Bronchial epithelial cell (primary cell): ENCODE measurements around the gene ACIN1. TPM values are rescaled to one million over a fixed set of nuclear protein-coding genes. Genes with fewer than 3 reads are reported as not detected.

Experiments
- DNase-seq: peaks from one replicate; pipeline ENCODE4 v3.0.0-alpha.2; 2010; ENCODE audit warnings: low read depth
- FAIRE-seq: peaks from 2 replicates; lab custom pipeline; 2011; peaks lifted over from hg19 to GRCh38; lab: Jason Lieb, UNC
- H3K27me3 ChIP-seq: 2 replicates; pipeline ENCODE4 v1.5.1; 2011; ENCODE audit warnings: low read length; ENCODE audit not compliant: control insufficient read depth, insufficient read depth
- H3K36me3 ChIP-seq: 2 replicates; pipeline ENCODE4 v1.5.1; 2011; ENCODE audit warnings: low read length; ENCODE audit not compliant: control insufficient read depth, insufficient read depth
- H3K4me3 ChIP-seq: 2 replicates; pipeline ENCODE4 v1.5.1; 2011; ENCODE audit warnings: mild to moderate bottlenecking, low read depth, low read length, control low read depth
- CTCF ChIP-seq: IDR thresholded peaks from 2 replicates; pipeline ENCODE4 v1.5.1; 2011; ENCODE audit warnings: mild to moderate bottlenecking, moderate library complexity, low read length, control low read depth, inconsistent platforms; ENCODE audit not compliant: insufficient read depth, severe bottlenecking
- total RNA-seq: library from RNA; depleted of rRNA; stranded (reverse); fragments of >200 nt; gene quantifications from 2 replicates; pipeline ENCODE4 v1.2.1, GENCODE V29; 2014

ACIN1 gene
- total RNA-seq, 1 donor from 2014 or later: 45.5 TPM

GRCh38 chr14:23023795-23024152 is 71.2 kb downstream of the ACIN1 start:
- Histone ChIP-seq H3K36me3 (peaks cover 12% of the 10 kb centered on the region), H3K27me3 (no peaks in the 10 kb centered on the region), H3K4me3 (no peak overlapping the region)
- DNase-seq (no peak), FAIRE-seq (no peak)
- TF ChIP-seq CTCF: no peak

- Histone ChIP-seq H3K4me3 (no peak overlapping the region), H3K36me3 (peaks cover 10% of the 10 kb centered on the region), H3K27me3 (no peaks in the 10 kb centered on the region)
- DNase-seq: no peak
- FAIRE-seq: no peak
- TF ChIP-seq CTCF: no peak
Measured at GRCh38 chr14:23023022-23023794, 71.7 kb downstream of the ACIN1 start.

- H3K27me3 ChIP-seq: no peaks in the 10 kb centered on the region
- TF ChIP-seq CTCF: no peak
- DNase-seq: no peak
- H3K4me3 ChIP-seq: no peak overlapping the region
- FAIRE-seq: no peak
- H3K36me3 ChIP-seq: peaks cover 10% of the 10 kb centered on the region
Measured at GRCh38 chr14:23021889-23022442, 73.0 kb downstream of the ACIN1 start.

GRCh38 chr14:23021434-23021833 is 73.5 kb downstream of the ACIN1 start:
- H3K27me3 ChIP-seq: no peaks in the 10 kb centered on the region
- TF ChIP-seq CTCF: no peak
- FAIRE-seq (no peak), DNase-seq (no peak)
- H3K4me3 ChIP-seq: no peak overlapping the region
- peaks cover 10% of the 10 kb centered on the region for H3K36me3 ChIP-seq

GRCh38 chr14:23020143-23021128 is 74.5 kb downstream of the ACIN1 start:
- TF ChIP-seq CTCF: no peak
- Histone ChIP-seq H3K36me3 (peaks cover 4% of the 10 kb centered on the region), H3K4me3 (no peak overlapping the region), H3K27me3 (no peaks in the 10 kb centered on the region)
- DNase-seq: no peak
- no peak for FAIRE-seq
